Measurements from ENCODE around the gene DISC1.

DNA sequence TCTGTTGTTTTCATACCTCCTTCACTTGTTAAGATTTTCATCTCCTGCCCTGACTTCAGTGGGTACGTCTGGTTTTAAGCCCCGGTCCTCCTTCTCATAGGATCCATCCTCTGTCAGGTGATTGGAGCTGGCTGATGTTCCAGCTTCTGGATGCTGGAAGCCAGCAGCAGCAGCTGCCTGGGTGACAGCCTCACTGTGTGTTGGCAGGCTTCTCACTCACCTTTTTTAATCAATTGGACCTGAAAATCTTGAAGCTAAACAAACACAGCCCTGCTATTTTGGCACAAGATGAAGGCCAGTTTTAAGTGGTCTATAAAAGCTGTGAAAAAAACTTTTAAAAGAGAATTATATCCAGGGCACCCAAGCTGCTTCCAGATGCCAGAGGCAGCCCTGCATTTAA is 181.0 kb downstream of the DISC1 start:
- no peak for TF ChIP-seq POLR2A (IDR thresholded peaks at IDR 0.05; ENCODE audit: low read depth, low read length)
- TF ChIP-seq POLR2AphosphoS5 (IDR thresholded peaks at IDR 0.05; ENCODE audit: low read depth, low read length), result no peak
- no peak for TF ChIP-seq TAF1 (IDR thresholded peaks at IDR 0.05; ENCODE audit: low read depth, low read length)
- no peak for TF ChIP-seq PAX5 (IDR thresholded peaks at IDR 0.05; ENCODE audit: insufficient read depth, low read length, severe bottlenecking)
- TF ChIP-seq SPI1 (IDR thresholded peaks at IDR 0.05; ENCODE audit: low read depth, low read length), result no peak

Data from GM12891 (cell line).